Endothelial cell of umbilical vein (primary cell): ENCODE data around the gene TMEM217.

ENCODE experiments used
- CTCF ChIP-seq, 2 donors: IDR thresholded peaks; 1 replicate in 1 of 2; 2 replicates in 1 of 2; pipeline ENCODE4 v1.5.1; 2011; ENCODE audit warnings: low read length in 2 of 2, mild to moderate bottlenecking in 2 of 2, moderate library complexity in 2 of 2, control low read depth in 1 of 2, inconsistent platforms in 1 of 2, low read depth in 1 of 2; ENCODE audit not compliant: insufficient read depth in 1 of 2; ENCODE audit errors: extremely low read depth in 1 of 2
- EZH2 ChIP-seq: IDR thresholded peaks from 2 replicates; pipeline ENCODE4 v1.6.1; 2012; ENCODE audit warnings: borderline replicate concordance, low read depth, mild to moderate bottlenecking, moderate library complexity, low read length, inconsistent platforms; ENCODE audit not compliant: severe bottlenecking
- FOS ChIP-seq: IDR thresholded peaks from 2 replicates; pipeline ENCODE4 v1.6.1; 2011; ENCODE audit warnings: mild to moderate bottlenecking, low read length, moderate library complexity, borderline replicate concordance; ENCODE audit not compliant: insufficient read depth
- GATA2 ChIP-seq: IDR thresholded peaks from 2 replicates; pipeline ENCODE4 v1.7.0; 2011; ENCODE audit warnings: low read depth, mild to moderate bottlenecking, moderate library complexity, mixed read lengths, low read length; ENCODE audit not compliant: insufficient read length, insufficient read depth
- JUN ChIP-seq: IDR thresholded peaks from 2 replicates; pipeline ENCODE4 v1.6.1; 2011; ENCODE audit warnings: borderline replicate concordance, low read depth; ENCODE audit not compliant: insufficient read length, insufficient read depth
- MAX ChIP-seq: IDR thresholded peaks from 2 replicates; pipeline ENCODE4 v1.6.1; 2011; ENCODE audit not compliant: insufficient read depth, insufficient read length
- MYC ChIP-seq: IDR thresholded peaks from one replicate; pipeline ENCODE4 v1.6.1; 2011; ENCODE audit warnings: mild to moderate bottlenecking, low read depth, low read length
- POLR2A ChIP-seq: IDR thresholded peaks from 2 replicates; pipeline ENCODE4 v1.6.1; 2012; ENCODE audit warnings: low read depth, mild to moderate bottlenecking, control low read depth, low read length
- POLR2AphosphoS5 ChIP-seq: IDR thresholded peaks from 2 replicates; pipeline ENCODE4 v1.6.1; 2012; ENCODE audit warnings: low read depth, mild to moderate bottlenecking, control low read depth, low read length, moderate library complexity; ENCODE audit not compliant: insufficient read depth

GRCh38 chr6:37303891-37304503, 46.1 kb upstream of the TMEM217 start:
- TF ChIP-seq CTCF (IDR thresholded peaks at IDR 0.05; ENCODE audit: extremely low read depth in 1 of 2, insufficient read depth in 1 of 2, low read depth in 1 of 2, low read length in 2 of 2) (peak; percentile 51), POLR2A (no peak), POLR2AphosphoS5 (no peak), MYC (no peak), EZH2 (no peak), MAX (no peak), JUN (no peak), GATA2 (no peak), FOS (no peak)
